HCT116 (cell line): ENCODE data around the gene SLC6A7. TPM values are rescaled to one million over a fixed set of nuclear protein-coding genes. Genes with fewer than 3 reads are reported as not detected.

Experiments
- ATAC-seq: fragments of 200-7000 bp; cut with Tn5 transposase; 2 replicates; pipeline ENCODE4 v1.9.1; 2020; ENCODE audit warnings: mild to moderate bottlenecking, moderate library complexity
- BruUV-seq: library from RNA; stranded (reverse); fragments of 400-500 nt; replicated peaks from 2 replicates; lab custom pipeline; 2021; lab: Mats Ljungman, UMichigan
- CTCF ChIA-PET: fragments of 300-600 bp; sonication (Branson Sonifier 250); formaldehyde crosslinking; loops from one replicate; lab custom pipeline; 2021; ENCODE audit warnings: antibody characterized with exemption; lab: Charles Lee
- POLR2A ChIA-PET: fragments of 300-600, 350-600 bp; sonication (Branson Sonifier 250); formaldehyde crosslinking; loops from one replicate; lab custom pipeline; 2021; ENCODE audit warnings: antibody characterized with exemption; lab: Charles Lee
- RAD21 ChIA-PET, 2 experiments: fragments of 300-600 bp; sonication (Branson Sonifier 250); formaldehyde crosslinking; loops; one replicate each; lab custom pipeline; 2023; ENCODE audit warnings: low total read pairs in 2 of 2; ENCODE audit not compliant: uncharacterized antibody in 2 of 2, unreplicated experiment in 2 of 2, low non-redundant PET in 1 of 2; lab: Charles Lee
- DNase-seq: peaks from one replicate; pipeline ENCODE4 v3.0.0-alpha.2; 2010; ENCODE audit warnings: low read depth, low spot score
- H2AFZ ChIP-seq: fragments of 200-600 bp; shearing (Covaris generic), sonication (generic); 2 replicates; pipeline ENCODE4 v1.6.1; 2017; ENCODE audit warnings: low read depth, mixed run types, mixed read lengths, antibody characterized with exemption, low read length; ENCODE audit not compliant: poor library complexity, severe bottlenecking
- H3K27ac ChIP-seq: 2 replicates; pipeline ENCODE4 v1.5.1; 2012; ENCODE audit warnings: low read depth, low read length
- H3K27me3 ChIP-seq: fragments of 200-600 bp; sonication (generic); 2 replicates; pipeline ENCODE4 v1.6.1; 2016; ENCODE audit warnings: mixed run types, low read length, mixed read lengths; ENCODE audit not compliant: insufficient read depth
- H3K36me3 ChIP-seq, 2 experiments: fragments of 200-500 bp in 1 of 2; fragments of 200-600 bp in 1 of 2; sonication (Bioruptor generic) in 1 of 2; sonication (generic) in 1 of 2; 2 replicates each; pipeline versions ENCODE4 v1.5.1 to v1.6.1; 2014 to 2016; ENCODE audit warnings: low read length in 2 of 2, inconsistent platforms in 1 of 2, mixed read lengths in 1 of 2, mixed run types in 1 of 2; ENCODE audit not compliant: insufficient read depth in 2 of 2, control insufficient read depth in 1 of 2
- H3K4me1 ChIP-seq, 2 experiments: fragments of 200-600 bp in 1 of 2; sonication (generic) in 1 of 2; 2 replicates each; pipeline versions ENCODE4 v1.5.1 to v1.6.1; 2012 to 2017; ENCODE audit warnings: low read length in 2 of 2, inconsistent platforms in 1 of 2, mild to moderate bottlenecking in 1 of 2, mixed read lengths in 1 of 2, mixed run types in 1 of 2, moderate library complexity in 1 of 2; ENCODE audit not compliant: insufficient read depth in 2 of 2, control insufficient read depth in 1 of 2
- H3K4me2 ChIP-seq: fragments of 200-600 bp; sonication (generic); 2 replicates; pipeline ENCODE4 v1.6.1; 2017; ENCODE audit warnings: mixed run types, low read length, mixed read lengths
- H3K4me3 ChIP-seq, 2 experiments: fragments of 200-600 bp in 1 of 2; sonication (generic) in 1 of 2; replicated peaks in 1 of 2; 2 replicates each; pipeline ENCODE4 v1.5.1; 2011 to 2016; ENCODE audit warnings: low read length in 2 of 2, control low read depth in 1 of 2, low read depth in 1 of 2, mild to moderate bottlenecking in 1 of 2, mixed read lengths in 1 of 2, mixed run types in 1 of 2
- H3K79me2 ChIP-seq: fragments of 200-600 bp; sonication (generic); 2 replicates; pipeline ENCODE4 v1.6.1; 2017; ENCODE audit warnings: mild to moderate bottlenecking, mixed run types, low read length, moderate library complexity, mixed read lengths; ENCODE audit not compliant: insufficient read depth
- H3K9ac ChIP-seq: fragments of 200-600 bp; sonication (generic); 2 replicates; pipeline ENCODE4 v1.6.1; 2016; ENCODE audit warnings: low read length, mixed read lengths
- H3K9me2 ChIP-seq: fragments of 200-600 bp; sonication (generic), shearing (Covaris generic); 2 replicates; pipeline ENCODE4 v1.6.1; 2017; ENCODE audit warnings: mixed run types, mild to moderate bottlenecking, moderate library complexity; ENCODE audit not compliant: insufficient read depth
- H3K9me3 ChIP-seq, 2 experiments: fragments of 200-500 bp in 1 of 2; fragments of 200-600 bp in 1 of 2; sonication (Bioruptor generic) in 1 of 2; sonication (generic) in 1 of 2; 2 replicates each; pipeline ENCODE4 v1.6.1; 2014 to 2017; ENCODE audit warnings: low read length in 2 of 2, mixed read lengths in 2 of 2, inconsistent platforms in 1 of 2, low read depth in 1 of 2, mild to moderate bottlenecking in 1 of 2, mixed run types in 1 of 2, moderate library complexity in 1 of 2; ENCODE audit not compliant: control insufficient read depth in 1 of 2, insufficient read depth in 1 of 2
- H4K20me1 ChIP-seq: fragments of 200-600 bp; sonication (generic), shearing (Covaris generic); 2 replicates; pipeline ENCODE4 v1.6.1; 2017; ENCODE audit warnings: mixed run types, mild to moderate bottlenecking, moderate library complexity; ENCODE audit not compliant: insufficient read depth
- ATF3 ChIP-seq: IDR thresholded peaks from 2 replicates; pipeline ENCODE4 v1.6.1; 2012
- CBX3 ChIP-seq: IDR thresholded peaks from 2 replicates; pipeline ENCODE4 v1.6.1; 2012; ENCODE audit warnings: low read depth
- CEBPB ChIP-seq: IDR thresholded peaks from 2 replicates; pipeline ENCODE4 v1.6.1; 2012; ENCODE audit warnings: low read depth
- EGR1 ChIP-seq: IDR thresholded peaks from 2 replicates; pipeline ENCODE4 v1.6.1; 2012; ENCODE audit warnings: low read depth
- EZH2phosphoT487 ChIP-seq: fragments of 200-600 bp; IDR thresholded peaks from 2 replicates; pipeline ENCODE4 v1.6.1; 2018; ENCODE audit warnings: antibody characterized with exemption, borderline replicate concordance
- FOSL1 ChIP-seq: IDR thresholded peaks from 2 replicates; pipeline ENCODE4 v1.6.1; 2012; ENCODE audit warnings: low read depth
- JUND ChIP-seq: IDR thresholded peaks from 2 replicates; pipeline ENCODE4 v1.6.1; 2012
- POLR2A ChIP-seq: IDR thresholded peaks from 2 replicates; pipeline ENCODE4 v1.7.0; 2011; ENCODE audit warnings: borderline replicate concordance; ENCODE audit not compliant: insufficient read depth, insufficient read length; ENCODE audit errors: extremely low read depth
- REST ChIP-seq: IDR thresholded peaks from 2 replicates; pipeline ENCODE4 v1.6.1; 2012; ENCODE audit warnings: low read depth
- SRF ChIP-seq: IDR thresholded peaks from 2 replicates; pipeline ENCODE4 v1.6.1; 2012; ENCODE audit warnings: low read depth
- ZBTB33 ChIP-seq: IDR thresholded peaks from 2 replicates; pipeline ENCODE4 v1.6.1; 2011; ENCODE audit warnings: mild to moderate bottlenecking, low read length, moderate library complexity; ENCODE audit not compliant: insufficient replicate concordance; ENCODE audit errors: extremely low read depth
- intact Hi-C: fragments of 100-400 bp; cut with micrococcal nuclease; formaldehyde crosslinking; loops from 2 replicates; pipeline ENCODE4 v1.10.0; 2022
- total RNA-seq: library from RNA; stranded (reverse); gene quantifications from one replicate; pipeline ENCODE4 v1.2.1, GENCODE V29; 2021; ENCODE audit not compliant: unreplicated experiment

The SLC6A7 gene
- total RNA-seq, 1 experiment from 2014 or later = not detected

- intact Hi-C loops = no loop called here
- BruUV-seq = no TSS peak
- Histone ChIP-seq H4K20me1 (no peaks in the 10 kb centered on the region), H3K79me2 (no peaks in the 10 kb centered on the region), H3K27ac (no peak overlapping the region), H3K9ac (no peak overlapping the region), H3K4me1 (peaks cover 3 to 19% of the 10 kb centered on the region in 2 experiments; a peak in 3 of 4 replicates), H3K9me2 (no peaks in the 10 kb centered on the region), H3K36me3 (no peaks in the 10 kb centered on the region), H3K27me3 (no peaks in the 10 kb centered on the region), H2AFZ (no peak overlapping the region), H3K4me3 (no peak overlapping the region), H3K9me3 (no peaks in the 10 kb centered on the region), H3K4me2 (no peak overlapping the region)
- CTCF ChIA-PET = no interaction called here
- TF ChIP-seq CEBPB (no peak), EGR1 (no peak), SRF (no peak), FOSL1 (no peak), ZBTB33 (no peak), ATF3 (no peak), CBX3 (no peak), POLR2A (no peak), JUND (no peak), EZH2phosphoT487 (no peak), REST (no peak)
- POLR2A ChIA-PET = no interaction called here
- ATAC-seq (no peak), DNase-seq (no peak)
- RAD21 ChIA-PET = no interaction called here
Measured at GRCh38 chr5:150159031-150159430, 30.8 kb upstream of the SLC6A7 start.
